B cell (primary cell): ENCODE results near the gene PRKCA.

Experiments used
- CTCF ChIP-seq: fragments of 200-600 bp; IDR thresholded peaks from one replicate; pipeline ENCODE4 v1.8.0; 2022; ENCODE audit warnings: antibody characterized with exemption, mild to moderate bottlenecking
- EZH2 ChIP-seq: IDR thresholded peaks from 2 replicates; pipeline ENCODE4 v1.6.1; 2012; ENCODE audit warnings: borderline replicate concordance, low read depth, mild to moderate bottlenecking, moderate library complexity, low read length; ENCODE audit not compliant: insufficient read depth, poor library complexity, severe bottlenecking

- TF ChIP-seq EZH2 (no peak), CTCF (no peak)
Observed at GRCh38 chr17:66407864-66408263, 105.5 kb downstream of the PRKCA start.
